GM21825 (cell line): ENCODE measurements around the gene ACTR3.

Experiments used
- ATAC-seq: cut with Tn5 transposase; IDR thresholded peaks from one replicate; pipeline ENCODE4 v1.9.1; 2021; ENCODE audit warnings: mild to moderate bottlenecking, moderate library complexity; ENCODE audit not compliant: unreplicated experiment

Gene ACTR3

GRCh38 chr2:113996671-113997594, 107.0 kb downstream of the ACTR3 start:
- no peak for ATAC-seq

- no peak for ATAC-seq
These were observed 111.3 kb downstream of the ACTR3 start for GRCh38 chr2:114001152-114001551.

- no peak for ATAC-seq
These were observed 112.0 kb downstream of the ACTR3 start for GRCh38 chr2:114001937-114002336.

GRCh38 chr2:114005110-114005783, 115.4 kb downstream of the ACTR3 start:
- ATAC-seq: no peak

GRCh38 chr2:114006460-114006859, 116.6 kb downstream of the ACTR3 start:
- ATAC-seq: no peak

- ATAC-seq: no peak
These were observed 117.5 kb downstream of the ACTR3 start for GRCh38 chr2:114007436-114007835.

- ATAC-seq: no peak
These were observed 118.8 kb downstream of the ACTR3 start for GRCh38 chr2:114008720-114009119.

- ATAC-seq: no peak
These were observed 119.5 kb downstream of the ACTR3 start for GRCh38 chr2:114009205-114009944.

- no peak for ATAC-seq
These were observed 120.1 kb downstream of the ACTR3 start for GRCh38 chr2:114010001-114010400.

GRCh38 chr2:114011713-114012112, 121.8 kb downstream of the ACTR3 start:
- ATAC-seq: no peak
